K562 (cell line): ENCODE results near the gene FUT6. TPM values are rescaled to one million over a fixed set of nuclear protein-coding genes. Genes with fewer than 3 reads are reported as not detected.

Experiments
- CHAMP1 ChIP-seq: fragments of 450-650 bp; IDR thresholded peaks from 2 replicates; pipeline ENCODE4 v1.6.1; 2016; ENCODE audit warnings: mild to moderate bottlenecking
- CREB5 ChIP-seq: fragments of 250-450 bp; sonication (Bioruptor Pico); IDR thresholded peaks from 2 replicates; pipeline ENCODE4 v1.5.0; 2020; ENCODE audit warnings: mild to moderate bottlenecking
- KDM2B ChIP-seq: fragments of 250-450 bp; sonication (Bioruptor Pico); IDR thresholded peaks from 2 replicates; pipeline ENCODE4 v1.8.0; 2021; ENCODE audit warnings: mild to moderate bottlenecking, moderate library complexity
- LARP7 ChIP-seq: fragments of 450-650 bp; IDR thresholded peaks from 2 replicates; pipeline ENCODE4 v1.6.1; 2016
- MNT ChIP-seq, 2 experiments: fragments of 450-650 bp; conservative IDR thresholded peaks; 2 replicates each; pipeline ENCODE4 v1.6.1; 2017; ENCODE audit warnings: mild to moderate bottlenecking in 2 of 2, moderate library complexity in 2 of 2
- MXD1 ChIP-seq: fragments of 250-450 bp; sonication (Bioruptor Pico); IDR thresholded peaks from 2 replicates; pipeline ENCODE4 v1.8.0; 2021; ENCODE audit warnings: borderline replicate concordance, mild to moderate bottlenecking, moderate library complexity; ENCODE audit not compliant: poor library complexity, severe bottlenecking
- NFIC ChIP-seq: fragments of 450-650 bp; IDR thresholded peaks from 2 replicates; pipeline ENCODE4 v1.6.1; 2017; ENCODE audit warnings: mild to moderate bottlenecking, inconsistent platforms
- PRDM10 ChIP-seq: fragments of 450-650 bp; IDR thresholded peaks from 2 replicates; pipeline ENCODE4 v1.6.1; 2018; ENCODE audit not compliant: partially characterized antibody
- RUNX1 ChIP-seq: sonication (generic); IDR thresholded peaks from 2 replicates; pipeline ENCODE4 v1.6.1; 2016; ENCODE audit warnings: antibody characterized with exemption, low read depth
- SRSF3 ChIP-seq: fragments of 200-400 bp; formaldehyde crosslinking; IDR thresholded peaks from 2 replicates; pipeline ENCODE4 v1.6.1; 2016; ENCODE audit warnings: mild to moderate bottlenecking, low read length, moderate library complexity; ENCODE audit not compliant: insufficient read depth
- TAF1 ChIP-seq: IDR thresholded peaks from 2 replicates; pipeline ENCODE4 v1.6.1; 2011; ENCODE audit warnings: mild to moderate bottlenecking, low read length, moderate library complexity; ENCODE audit not compliant: insufficient read depth, control insufficient read depth, severe bottlenecking; ENCODE audit errors: extremely low read depth
- ZFP36 ChIP-seq: fragments of 150-350 bp; IDR thresholded peaks from 2 replicates; pipeline ENCODE4 v1.6.1; 2018; ENCODE audit warnings: low read length, low read depth; ENCODE audit not compliant: partially characterized antibody
- ZNF143 ChIP-seq: sonication (generic); formaldehyde crosslinking; IDR thresholded peaks from 2 replicates; pipeline ENCODE4 v1.9.0; 2022; ENCODE audit warnings: mild to moderate bottlenecking, missing genetic modification reagents
- ZNF212 ChIP-seq: fragments of 450-650 bp; formaldehyde crosslinking; IDR thresholded peaks from 2 replicates; pipeline ENCODE4 v1.4.0; 2020; ENCODE audit warnings: mild to moderate bottlenecking
- ZNF436 ChIP-seq: fragments of 250-450, 450-650 bp; sonication (Bioruptor Pico); formaldehyde crosslinking; IDR thresholded peaks from 2 replicates; pipeline ENCODE4 v1.7.0; 2020; ENCODE audit warnings: mild to moderate bottlenecking
- ZNF57 ChIP-seq: fragments of 450-650 bp; formaldehyde crosslinking; IDR thresholded peaks from 2 replicates; pipeline ENCODE4 v1.4.0; 2020; ENCODE audit warnings: mild to moderate bottlenecking, moderate library complexity
- polyA plus RNA-seq, 8 experiments: library from polyadenylated mRNA; depleted of rRNA in 4 of 8; stranded (reverse) in 5 of 8; unstranded in 3 of 8; fragments of >200 nt; fragmentation: Nextera tagmentation in 2 of 8; fragmentation: Illumina TruSeq in 1 of 8; extraction: Ambion mirVana in 2 of 8; extraction: Trizol in 1 of 8; gene quantifications; 2 replicates each; pipeline versions ENCODE4 v1.2.1 to v1.2.3, GENCODE V29; 2011 to 2014; ENCODE audit warnings: inconsistent platforms in 1 of 8, missing spikeins in 1 of 8
- total RNA-seq, 7 experiments: library from RNA; depleted of rRNA in 6 of 7; stranded (reverse); fragments of >200 nt in 6 of 7; fragmentation: Illumina TruSeq in 2 of 7; extraction: Trizol in 2 of 7; gene quantifications; 2 replicates each; pipeline versions ENCODE4 v1.2.1 to v1.2.3, GENCODE V29; 2011 to 2021; ENCODE audit warnings: low replicate concordance in 1 of 7

The FUT6 gene
- total and polyA plus RNA-seq, 9 of the 15 experiments (the other 6 are each of a cell fraction or from before 2014, with no cell fraction given) = 0.04 TPM; not detected in 8

- peak; percentile 30 for TF ChIP-seq PRDM10
- TF ChIP-seq SRSF3 = peak; percentile 91; the same call in 1 of the 2 replicates
- TF ChIP-seq ZFP36 = no peak
- TF ChIP-seq MNT (conservative IDR thresholded peaks at IDR 0.05) = peak; percentile 99 to 100
- TF ChIP-seq LARP7 = peak; percentile 83; the same call in 1 of the 2 replicates
- no peak for TF ChIP-seq RUNX1
- 0 out of 2 replicates have a peak, but pooled peaks have one; percentile 51 for TF ChIP-seq ZNF436 (CRISPR knock-in tag)
- peak; percentile 76 for TF ChIP-seq TAF1
- TF ChIP-seq ZNF212 (CRISPR knock-in tag) = no peak
- no peak for TF ChIP-seq CREB5 (CRISPR knock-in tag)
- TF ChIP-seq ZNF57 = no peak
- TF ChIP-seq NFIC = peak; percentile 55
- peak; percentile 93 for TF ChIP-seq MXD1 (CRISPR knock-in tag)
- TF ChIP-seq CHAMP1 = no peak
- no peak for TF ChIP-seq KDM2B (CRISPR knock-in tag)
- TF ChIP-seq ZNF143 = peak; percentile 98
Observed at GRCh38 chr19:5790559-5791520, 48.7 kb downstream of the FUT6 start, which contains the start of gene DUS3L (continued).
